HUDEP-2 (cell line): ENCODE results near the gene KHDC4.

Experiments used
- DNase-seq, 76 experiments: peaks; one replicate each; lab custom pipeline; 2025; ENCODE audit not compliant: unreplicated experiment in 76 of 76; lab: John Stamatoyannopoulos, UW

Gene KHDC4

DNA sequence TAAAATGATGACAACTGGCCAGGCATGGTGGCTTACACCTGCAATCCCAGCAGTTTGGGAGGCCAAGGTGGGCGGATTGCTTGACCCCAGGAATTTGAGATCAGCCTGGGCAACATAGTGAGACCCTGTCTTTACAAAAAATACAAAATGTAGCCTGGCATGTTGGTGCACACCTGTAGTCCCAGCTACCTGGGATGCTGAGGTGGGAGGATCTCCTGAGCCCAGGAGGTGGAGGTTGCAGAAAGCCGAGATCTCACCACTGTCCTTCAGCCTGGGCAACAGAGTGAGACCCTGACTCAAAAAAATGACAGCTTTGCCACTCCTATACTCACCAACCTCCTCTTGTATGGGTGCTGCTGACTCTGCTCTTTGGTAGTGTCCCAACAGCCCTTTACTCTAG lies 56.3 kb downstream of the KHDC4 start:
- DNase-seq, result no peak

DNA sequence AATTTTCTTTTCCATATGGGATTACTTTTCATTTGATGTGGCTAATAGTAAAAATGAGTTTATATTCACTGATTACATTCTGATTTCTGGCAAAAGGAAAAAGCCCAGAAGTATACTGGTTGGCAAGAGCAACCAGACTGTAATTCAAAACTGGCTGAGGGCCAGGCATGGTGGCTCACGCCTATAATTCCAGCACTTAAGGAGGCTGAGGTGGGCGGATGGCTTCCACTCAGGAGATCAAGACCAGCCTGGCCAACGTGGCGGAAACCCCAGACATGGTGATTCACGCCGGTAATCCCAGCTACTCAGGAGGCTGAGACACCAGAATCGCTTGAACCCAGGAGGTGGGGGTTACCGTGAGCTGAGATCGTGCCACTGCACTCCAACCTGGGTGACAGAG lies 60.4 kb downstream of the KHDC4 start:
- DNase-seq, result peak in 2 of 76 experiments; percentile 6 to 8

DNA sequence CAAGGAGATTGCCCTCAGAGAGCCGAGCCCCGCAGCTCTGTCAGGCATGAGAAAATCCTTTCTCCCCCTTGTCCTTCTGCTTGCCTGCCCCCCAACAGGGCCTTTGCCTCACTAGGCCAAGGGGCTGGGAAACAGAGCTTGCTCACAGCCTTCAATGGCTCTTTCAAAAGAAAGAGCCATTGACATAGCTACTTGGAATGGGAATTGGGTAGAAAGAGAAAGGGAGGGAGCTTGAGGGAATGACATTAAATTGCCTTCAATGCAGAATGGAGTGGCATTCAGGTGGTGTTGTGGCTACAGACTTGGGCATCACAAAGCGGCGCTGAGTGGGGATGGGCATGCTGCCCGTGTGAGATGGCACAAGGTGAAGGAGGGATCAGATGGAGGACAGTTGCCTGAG lies 61.7 kb downstream of the KHDC4 start:
- no peak for DNase-seq

DNA sequence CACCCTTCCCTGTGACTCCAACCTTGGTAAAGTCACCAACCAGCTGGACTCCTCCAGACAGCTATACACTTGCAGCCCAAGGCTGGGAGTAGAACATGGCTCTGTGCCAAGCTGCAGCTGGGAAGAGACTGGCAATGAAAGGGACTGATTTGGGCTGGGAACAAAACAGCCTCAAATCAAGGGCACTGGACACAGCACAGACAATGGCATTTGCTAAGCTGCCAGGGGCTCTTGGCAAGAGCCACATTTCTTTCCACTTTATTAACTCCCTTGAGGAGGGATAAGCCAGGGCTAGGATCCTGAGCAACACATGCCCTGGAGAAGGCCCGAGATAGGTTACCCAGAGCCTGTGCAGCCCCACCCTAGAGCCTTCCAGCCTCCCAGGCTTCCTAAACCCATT lies 62.8 kb downstream of the KHDC4 start:
- DNase-seq, result peak in 1 of 76 experiments; percentile 1

DNA sequence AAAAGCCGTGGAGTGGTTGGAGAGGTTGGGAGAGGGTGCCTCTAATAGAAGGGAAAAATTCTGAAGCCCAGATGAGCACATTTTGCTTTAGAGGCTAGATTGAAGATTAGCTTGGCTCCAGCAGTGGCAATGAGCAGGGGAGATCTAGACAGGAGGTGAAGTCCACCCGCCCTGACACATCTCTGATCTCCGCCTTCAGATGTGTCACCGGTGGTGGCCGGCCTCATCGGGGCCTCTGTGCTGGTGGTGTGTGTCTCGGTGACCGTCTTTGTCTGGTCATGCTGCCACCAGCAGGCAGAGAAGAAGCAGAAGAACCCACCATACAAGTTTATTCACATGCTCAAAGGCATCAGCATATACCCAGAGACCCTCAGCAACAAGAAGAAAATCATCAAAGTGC lies 66.4 kb downstream of the KHDC4 start:
- DNase-seq, result no peak

DNA sequence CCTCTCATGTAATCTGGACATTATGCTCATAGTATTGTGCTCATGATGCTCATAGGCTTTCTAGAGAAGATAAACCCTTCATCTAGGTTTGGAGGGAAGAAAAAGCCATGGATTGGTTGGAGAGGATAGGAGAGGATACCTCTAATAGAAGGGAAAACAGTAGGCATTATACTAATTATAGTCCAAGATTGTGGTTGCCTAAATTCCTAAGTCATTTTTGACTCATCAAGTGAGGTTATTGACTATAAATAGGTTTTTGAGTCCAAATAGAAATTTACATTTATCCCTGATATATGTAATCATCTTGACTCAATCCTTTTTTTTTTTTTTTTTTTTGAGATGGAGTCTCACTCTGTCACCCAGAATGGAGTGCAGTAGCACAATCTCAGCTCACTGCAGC lies 69.8 kb downstream of the KHDC4 start:
- no peak for DNase-seq
